ENCODE measurements around the gene ALPL.

GRCh38 chr1:21530368-21531016, 21.3 kb downstream of the ALPL start:
- TF ChIP-seq CTCF (IDR thresholded peaks at IDR 0.05; ENCODE audit: poor library complexity, severe bottlenecking) (no peak), POLR2AphosphoS5 (IDR thresholded peaks at IDR 0.05) (no peak), EZH2 (IDR thresholded peaks at IDR 0.05; ENCODE audit: borderline replicate concordance, insufficient read depth, low read length, poor library complexity, severe bottlenecking) (no peak), EP300 (conservative IDR thresholded peaks at IDR 0.05; ENCODE audit: poor library complexity, severe bottlenecking) (no peak), TAF1 (IDR thresholded peaks at IDR 0.05; ENCODE audit: low read depth) (no peak)

All from neural cell (in vitro differentiated cells).